HL-60/S4 treated with phorbol 12-myristate 13-acetate at 8.2 ng/mL for 4 days and 3 days (cell line): ENCODE data around the gene TARM1.
"Not testable (repeated sequence)": the region's sequence is repeated elsewhere in the genome, so short reads cannot be mapped to it uniquely, and the experiment has no call there.

Experiments used
- in situ Hi-C: fragments of 300-500 bp; cut with MboI; formaldehyde crosslinking; loops from 2 replicates; pipeline ENCODE4 v1.15.0; 2022; ENCODE audit warnings: low sequenced_read_pairs

TARM1 gene

DNA sequence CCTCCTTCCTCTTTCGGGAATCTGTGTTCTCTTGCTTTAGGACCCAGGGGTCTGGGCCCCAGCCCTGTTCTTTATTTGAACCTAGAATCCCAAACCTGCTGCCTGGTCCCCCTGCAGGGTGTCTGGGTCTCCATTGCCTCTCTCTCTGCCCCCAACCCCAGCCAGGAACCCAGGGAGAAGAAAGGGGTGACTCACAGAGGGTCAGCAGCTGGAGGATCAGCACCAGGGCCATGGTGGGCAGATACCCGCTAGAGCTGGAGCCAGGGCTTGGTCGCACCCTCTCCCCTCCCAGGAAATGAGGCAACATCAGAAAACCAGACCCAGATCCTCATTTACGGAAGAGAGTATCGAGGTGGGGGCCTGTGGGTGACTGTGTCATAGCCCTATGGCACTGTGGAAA, 19.4 kb upstream of the TARM1 start, which contains the start of gene OSCAR:
OSCAR (minus strand) TSS at position 243 of the 400 bp plus-strand sequence; CDS start at position 232, 11 bp downstream.
- in situ Hi-C loops: no loop called here

DNA sequence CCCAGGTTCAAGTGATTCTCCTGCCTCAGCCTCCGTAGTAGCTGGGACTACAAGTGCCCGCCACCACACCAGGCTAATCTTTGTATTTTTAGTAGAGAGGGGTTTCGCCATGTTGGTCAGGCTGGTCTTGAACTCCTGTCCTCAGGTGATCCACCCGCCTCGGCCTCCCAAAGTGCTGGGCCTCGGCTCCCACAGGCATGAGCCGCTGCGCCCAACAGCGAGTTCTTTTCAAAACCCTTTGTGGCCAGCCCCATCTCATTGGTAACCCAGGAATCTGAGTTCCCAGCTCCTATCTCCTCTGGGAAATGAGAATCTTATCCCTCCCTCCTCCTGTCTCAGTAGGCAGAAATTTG, 18.7 kb upstream of the TARM1 start:
- in situ Hi-C loops: not testable (repeated sequence)

DNA sequence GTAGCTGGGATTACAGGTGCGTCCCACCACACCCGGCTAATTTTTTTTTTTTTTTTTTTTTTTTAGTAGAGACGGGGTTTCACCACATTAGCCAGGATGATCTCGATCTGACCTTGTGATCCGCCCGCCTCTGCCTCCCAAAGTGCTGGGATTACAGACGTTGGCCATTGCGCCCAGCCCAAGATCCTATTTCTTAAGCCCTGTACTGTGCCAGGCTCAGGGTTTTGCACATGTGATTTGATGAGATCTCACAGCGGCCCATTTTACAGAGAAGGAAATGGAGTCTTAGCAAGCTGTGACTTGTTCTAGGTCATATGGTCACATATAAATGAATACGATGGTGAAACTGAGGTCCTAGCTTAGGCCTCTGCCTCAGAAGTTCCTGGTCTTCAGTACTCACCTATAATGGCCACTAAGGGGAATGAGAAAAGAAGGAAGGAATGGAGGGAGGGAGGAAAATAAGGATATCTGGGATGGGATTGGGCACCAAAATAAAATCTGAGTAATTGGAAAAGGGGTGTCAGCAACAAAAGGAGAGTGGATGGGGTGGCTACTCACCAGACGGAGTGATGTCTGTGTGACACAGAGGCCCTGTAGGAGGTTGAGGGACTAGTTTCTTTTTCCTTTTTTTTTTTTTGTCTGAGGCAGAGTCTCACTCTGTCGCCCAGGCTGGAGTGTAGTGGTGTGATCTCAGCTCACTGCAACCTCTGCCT, 18.2 kb upstream of the TARM1 start:
- in situ Hi-C loops: no loop called here

DNA sequence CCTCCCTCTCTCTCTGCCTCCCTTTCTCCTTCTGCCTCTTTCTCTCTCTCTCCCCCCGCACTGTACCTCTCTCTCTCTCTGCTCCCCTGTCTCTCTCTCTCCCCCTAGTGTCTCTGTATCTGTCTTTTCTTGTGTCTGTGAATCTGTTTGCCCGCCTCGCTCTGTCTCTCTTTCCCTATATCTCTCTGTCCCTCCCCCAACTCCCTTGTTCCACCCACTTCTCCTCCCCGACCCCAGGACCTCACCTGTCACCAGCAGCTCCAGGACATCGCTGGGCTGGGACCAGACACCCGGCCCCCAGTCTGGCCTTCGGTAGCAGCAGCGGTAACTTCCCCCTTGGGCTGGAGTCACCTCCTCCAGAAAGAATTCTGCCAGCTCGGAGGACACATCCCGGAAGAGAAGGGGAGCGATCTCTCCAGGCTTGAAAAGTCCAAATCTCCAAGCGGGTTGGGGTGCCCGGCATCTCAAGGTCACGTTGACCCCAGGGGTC, 15.5 kb upstream of the TARM1 start:
- in situ Hi-C loops: no loop called here

DNA sequence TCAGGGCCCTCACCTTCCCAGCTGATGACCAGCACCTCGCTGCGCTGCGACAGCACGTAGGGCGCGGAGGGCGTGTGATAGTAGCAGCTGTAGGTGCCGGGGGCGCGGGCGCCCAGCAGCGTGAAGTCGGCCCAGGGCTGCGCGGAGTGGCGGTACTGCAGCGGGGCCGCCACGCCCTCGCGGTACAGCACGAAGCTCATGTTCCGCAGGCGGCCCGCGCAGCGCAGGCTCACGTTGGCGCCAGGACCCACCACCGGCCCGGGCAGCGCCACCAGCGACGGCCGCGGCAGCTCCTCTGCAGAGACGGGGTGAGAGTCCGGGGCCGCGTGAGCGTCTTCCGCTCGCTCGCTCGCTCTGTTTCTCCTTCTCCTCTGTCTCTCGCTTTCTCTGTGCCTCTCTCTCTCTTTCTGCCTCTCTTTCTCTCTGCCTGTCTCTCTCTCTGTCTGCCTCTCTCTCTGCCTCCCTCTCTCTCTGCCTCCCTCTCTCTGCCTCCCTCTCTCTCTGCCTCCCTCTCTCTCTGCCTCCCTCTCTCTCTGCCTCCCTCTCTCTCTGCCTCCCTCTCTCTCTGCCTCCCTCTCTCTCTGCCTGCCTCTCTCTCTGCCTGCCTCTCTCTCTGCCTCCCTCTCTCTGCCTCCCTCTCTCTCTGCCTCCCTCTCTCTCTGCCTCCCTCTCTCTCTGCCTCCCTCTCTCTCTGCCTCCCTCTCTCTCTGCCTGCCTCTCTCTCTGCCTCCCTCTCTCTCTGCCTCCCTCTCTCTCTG, 14.9 kb upstream of the TARM1 start:
- in situ Hi-C loops: not testable (repeated sequence)

DNA sequence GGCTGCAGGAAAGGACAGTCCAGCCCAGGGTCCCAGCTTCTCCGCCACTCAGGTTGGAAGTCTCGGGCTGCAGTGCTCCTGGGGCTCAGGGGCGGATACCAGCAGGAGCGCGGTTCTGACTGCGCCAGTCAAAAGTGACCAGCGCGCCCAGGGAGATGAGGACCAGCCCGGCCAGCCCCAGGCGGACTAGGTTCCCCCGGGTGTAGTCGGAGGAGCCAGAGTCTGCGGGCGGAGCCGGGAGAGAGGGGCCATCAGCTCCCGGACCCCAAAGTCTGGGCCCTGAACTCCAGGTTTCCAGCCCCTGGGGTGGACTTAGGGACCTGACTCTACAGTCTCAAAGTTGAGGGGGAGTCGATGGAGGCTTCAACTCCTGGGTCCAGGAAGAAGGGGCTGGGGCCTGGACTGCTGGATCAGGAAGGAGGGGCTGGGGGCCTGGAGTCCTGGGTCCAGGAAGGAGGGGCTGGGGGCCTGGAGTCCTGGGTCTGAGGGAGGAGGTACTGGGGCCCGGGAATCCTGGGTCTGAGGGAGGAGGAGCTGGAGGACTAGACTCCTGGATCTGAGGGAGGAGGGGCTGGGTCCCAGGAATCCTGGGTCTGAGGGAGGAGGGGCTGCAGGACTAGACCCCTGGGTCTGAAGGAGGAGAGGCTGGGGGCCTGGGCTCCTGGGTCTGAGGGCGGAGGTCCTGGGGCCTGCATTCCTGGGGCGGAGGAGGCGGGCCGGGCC, 14.1 kb upstream of the TARM1 start:
- in situ Hi-C loops: no loop called here

DNA sequence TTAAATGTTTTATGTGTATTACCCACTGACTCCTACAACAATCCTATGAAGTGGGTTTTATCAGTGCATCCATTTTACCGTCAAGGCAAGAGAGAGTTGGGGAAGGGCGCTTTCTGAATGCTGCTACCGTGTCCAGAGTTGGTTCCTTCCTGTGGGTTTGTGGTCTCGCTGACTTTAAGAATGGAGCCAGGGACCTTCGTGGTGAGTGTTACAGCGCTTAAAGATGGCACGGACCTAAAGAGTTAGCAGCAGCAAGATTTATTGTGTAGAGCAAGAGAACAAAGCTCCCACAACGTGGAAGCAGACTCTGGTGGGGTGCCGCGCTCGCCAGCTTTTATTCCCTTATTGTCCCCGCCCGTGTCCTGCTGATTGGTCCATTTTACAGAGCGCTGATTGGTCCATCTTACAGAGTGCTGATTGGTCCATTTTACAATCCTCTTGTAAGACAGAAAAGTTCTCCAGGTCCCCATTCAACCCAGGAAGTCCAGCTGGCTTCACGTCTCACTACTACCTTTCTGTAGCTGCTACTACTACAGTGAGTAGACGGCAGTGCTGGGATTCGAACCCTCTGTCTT, 13.3 kb upstream of the TARM1 start:
- in situ Hi-C loops: no loop called here

DNA sequence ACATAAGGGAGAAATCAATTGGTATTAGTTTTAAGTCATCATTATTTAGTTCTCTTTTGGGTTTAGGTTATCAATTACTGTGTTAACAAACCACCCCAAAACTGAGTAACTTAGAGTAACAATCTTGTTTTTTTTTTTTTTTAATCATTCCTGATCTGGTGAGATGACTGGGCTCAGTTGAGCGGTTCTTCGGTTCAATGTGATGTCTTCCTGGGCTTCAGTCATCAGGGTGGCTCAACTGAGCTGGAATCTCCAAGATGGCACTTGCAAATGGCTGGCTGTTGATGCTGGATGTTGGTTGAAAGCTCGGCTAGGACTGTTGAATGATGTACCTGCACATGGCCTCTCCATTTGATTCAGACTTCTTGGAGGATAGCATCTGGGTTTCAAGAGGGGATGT, 3.2 kb upstream of the TARM1 start:
- in situ Hi-C loops: no loop called here

DNA sequence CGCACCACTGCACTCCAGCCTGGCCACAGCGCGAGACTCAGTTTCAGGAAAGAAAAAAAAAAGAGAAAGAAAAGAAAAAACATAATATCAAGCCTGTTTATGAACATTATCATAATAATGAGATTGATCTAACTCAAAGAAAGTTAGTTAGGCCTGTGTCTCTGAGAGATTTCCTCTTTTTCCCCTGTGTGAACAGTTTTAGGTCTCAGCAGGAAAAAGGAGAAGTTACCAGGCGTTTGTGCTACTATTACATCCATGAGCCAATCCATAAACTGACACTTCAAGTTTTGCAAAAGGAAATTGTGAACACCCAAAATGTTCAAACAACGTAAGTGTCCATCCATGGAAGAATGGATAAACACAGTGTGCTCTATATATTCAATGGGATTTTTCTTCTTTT, 3.8 kb downstream of the TARM1 start:
- in situ Hi-C loops: no loop called here

DNA sequence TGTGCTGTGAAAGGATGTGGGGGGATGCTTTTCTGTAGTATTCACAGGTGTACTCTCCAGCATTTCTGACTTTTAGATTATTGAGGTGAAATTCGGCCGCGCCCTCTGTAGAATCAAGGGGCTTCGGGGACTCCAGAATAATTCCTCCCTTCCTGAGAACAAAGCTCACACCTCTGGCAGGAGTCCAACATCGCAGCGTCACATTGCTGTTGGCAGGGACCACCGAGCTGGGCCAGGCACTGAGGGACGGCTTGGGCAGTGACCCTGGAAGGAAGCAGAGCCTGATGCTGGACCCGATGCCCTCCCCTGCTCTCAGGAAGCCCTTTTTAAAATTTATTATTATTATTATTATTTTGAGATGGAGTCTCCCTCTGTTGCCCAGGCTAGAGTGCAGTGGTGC, 6.3 kb downstream of the TARM1 start:
- in situ Hi-C loops: no loop called here

DNA sequence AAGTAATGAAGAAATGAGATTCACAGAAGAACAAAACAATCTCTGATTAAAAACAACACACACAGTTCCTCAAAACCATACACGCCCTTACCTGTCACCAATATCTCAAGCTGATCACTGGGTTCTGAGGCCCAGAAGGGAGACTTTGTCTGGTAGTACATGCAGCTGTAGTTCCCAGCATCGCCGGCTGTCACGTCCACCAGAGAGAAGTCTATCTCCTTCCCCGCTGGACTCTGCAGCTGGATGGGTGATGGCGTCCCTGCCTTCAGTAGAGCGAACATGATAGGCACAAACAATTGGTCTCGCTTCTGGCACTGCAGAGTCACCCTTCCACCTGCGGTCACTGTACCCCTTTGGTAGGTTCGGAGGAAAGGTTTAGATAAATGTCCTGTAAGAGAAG, 7.3 kb downstream of the TARM1 start:
- in situ Hi-C loops: no loop called here

DNA sequence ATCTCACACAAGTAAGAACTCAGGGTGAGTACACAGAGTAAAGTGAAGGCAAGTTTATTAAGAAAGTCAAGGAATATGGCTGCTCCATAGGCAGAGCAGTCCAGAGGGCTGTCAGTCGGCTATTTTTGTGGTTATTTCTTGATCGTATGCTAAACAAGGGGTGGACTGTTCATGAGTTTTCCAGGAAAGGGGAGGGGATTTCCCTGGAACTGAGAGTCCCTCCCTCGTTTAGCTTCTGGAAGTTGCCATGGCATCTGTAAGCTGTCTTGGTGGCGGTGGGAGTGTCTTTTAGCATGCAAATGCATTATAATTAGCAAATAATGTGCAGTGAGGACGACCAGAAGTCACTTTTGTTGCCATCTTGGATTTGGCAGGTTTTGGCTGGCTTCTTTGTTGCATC, 11.7 kb downstream of the TARM1 start:
- in situ Hi-C loops: no loop called here

DNA sequence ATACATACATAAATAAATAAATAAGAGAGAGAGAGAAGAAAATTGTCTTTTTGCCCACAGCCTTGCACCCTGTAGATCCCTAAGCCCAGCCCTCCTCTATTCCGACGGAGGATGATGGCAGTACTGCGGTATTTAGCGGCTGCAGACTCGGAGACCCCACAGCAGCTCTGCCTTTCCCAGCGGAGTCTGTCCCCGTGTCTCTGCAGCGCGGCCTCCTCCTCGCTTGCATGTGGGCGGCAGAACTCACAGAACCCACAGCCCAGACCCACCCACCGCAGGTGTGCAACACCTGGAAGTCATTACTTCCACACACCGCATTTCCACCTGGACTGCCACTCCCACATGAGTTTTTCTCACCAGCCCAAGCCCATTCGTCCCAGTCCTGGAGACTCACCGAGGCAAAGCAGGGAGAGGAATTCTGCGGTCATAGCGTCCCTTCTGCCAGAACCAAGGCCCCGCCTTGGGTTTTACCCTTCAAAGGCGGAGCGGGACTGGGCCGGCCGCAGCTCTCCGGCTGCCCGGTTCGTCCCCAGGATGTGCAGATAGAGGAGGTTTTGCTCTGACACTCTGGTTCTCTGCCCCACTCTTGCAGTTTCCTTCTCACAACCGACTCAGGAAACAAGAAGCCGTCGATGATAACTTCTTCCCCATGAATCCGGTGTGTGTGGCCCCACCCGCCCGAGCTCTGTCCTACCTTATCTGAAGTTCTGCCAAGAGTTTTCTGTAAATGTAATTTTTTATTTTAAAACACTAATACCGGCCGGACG, 17.6 kb downstream of the TARM1 start, which contains the start of gene VSTM1:
VSTM1 (minus strand) TSS at position 548 of the 767 bp plus-strand sequence; CDS start at position 428, 120 bp downstream.
- in situ Hi-C loops: no loop called here

DNA sequence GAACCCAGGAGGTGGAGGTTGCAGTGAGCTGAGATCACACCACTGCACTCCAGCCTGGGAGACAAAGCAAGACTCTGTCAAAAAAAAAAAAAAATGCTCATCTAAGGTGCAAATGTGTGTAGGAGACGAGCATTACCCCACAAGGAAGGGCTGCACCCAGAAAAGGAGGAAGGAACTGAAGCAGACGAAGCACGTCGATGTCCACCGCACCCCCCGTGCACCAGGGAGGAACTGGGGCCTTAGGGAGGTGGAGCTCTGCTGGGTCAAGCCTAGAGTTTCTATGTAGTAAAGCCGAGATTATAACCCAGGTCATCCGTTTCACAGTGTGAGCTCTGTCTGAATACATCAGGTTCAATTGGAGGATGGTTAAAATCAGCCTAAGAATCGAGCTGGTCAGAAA, 18.5 kb downstream of the TARM1 start:
- in situ Hi-C loops: no loop called here

DNA sequence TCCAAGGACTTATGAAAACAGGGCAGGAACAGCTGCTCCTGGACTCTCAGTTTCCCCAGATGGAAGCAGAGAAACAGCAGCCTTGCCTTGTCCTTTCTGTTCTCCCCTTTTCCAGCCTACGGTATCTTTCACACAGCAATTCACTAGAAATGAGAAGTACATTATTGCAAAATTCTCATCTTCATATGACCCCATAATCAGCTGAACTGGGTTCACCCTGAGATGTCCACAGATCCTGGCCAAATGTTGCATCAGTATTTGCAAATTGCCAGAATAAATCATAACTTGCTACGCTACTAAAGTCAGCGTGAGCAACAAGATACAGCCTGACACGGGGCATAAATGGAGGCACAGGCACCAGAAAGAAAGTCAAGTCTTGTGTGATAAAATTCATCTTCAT, 33.5 kb downstream of the TARM1 start:
- in situ Hi-C loops: no loop called here

DNA sequence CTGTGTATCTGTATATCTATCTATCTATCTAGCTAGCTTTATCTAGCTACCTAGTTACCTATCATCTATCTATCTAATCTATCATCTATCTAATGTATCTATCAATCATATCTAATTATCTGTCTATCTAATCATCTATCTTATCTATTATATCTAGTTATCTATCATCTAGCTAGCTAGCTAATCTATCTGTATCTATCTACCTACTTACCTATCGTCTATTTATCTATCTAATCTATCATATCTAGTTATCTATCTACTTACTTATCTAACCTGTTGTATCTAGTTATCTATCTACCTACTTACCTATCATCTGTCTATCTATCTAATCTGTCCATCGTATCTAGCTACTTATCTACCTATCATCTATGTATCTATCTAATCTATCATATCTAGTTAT, 35.4 kb downstream of the TARM1 start:
- in situ Hi-C loops: no loop called here

DNA sequence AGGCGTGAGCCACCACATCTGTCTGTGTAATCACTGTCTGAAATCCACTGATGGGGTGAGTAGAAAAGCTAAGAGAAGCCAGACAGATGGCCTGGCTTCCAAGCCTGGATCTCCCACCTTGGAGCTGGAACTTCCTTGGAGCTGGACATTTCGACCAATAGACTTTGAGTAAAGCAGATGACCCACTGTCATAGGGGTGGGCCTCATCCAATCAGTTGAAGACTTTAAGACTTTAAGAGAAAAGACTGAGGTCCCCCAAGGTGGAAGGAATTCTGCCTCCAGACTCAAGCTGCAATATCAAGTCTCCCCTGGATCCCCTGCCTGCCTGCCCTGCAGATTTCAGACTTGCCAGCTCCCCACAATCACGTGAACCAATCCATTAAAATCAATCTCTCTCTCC, 38.2 kb downstream of the TARM1 start:
- in situ Hi-C loops: no loop called here

DNA sequence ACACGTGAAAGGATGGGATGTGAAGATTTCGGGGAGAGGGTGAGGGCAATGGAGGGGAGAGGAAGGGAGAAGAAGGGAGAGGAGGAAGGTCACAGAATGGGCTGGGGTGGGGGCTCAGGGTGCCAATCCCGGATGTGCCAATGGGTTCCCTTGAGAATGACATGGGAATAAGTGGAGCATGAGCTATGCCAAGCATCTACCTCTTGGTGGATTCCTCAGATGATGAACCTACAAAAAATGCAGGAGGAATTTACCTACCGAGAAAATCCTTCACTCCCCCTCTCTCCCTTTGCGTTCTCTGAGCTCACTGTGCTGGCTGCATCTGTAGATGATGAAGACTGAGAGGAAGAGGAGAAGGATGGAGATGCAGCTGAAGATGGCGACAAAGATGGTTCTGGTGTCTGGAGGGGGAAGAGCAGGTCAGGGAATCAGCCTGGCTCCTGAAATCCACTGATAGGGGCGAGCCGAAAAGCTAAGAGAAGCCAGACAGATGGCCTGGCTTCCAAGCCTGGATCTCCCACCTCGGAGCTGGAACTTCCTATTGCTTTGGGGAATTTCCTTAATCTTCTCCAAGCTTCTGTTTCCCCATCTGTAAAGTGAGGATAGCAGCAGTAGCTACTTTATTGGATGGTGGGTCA, 39.1 kb downstream of the TARM1 start:
- in situ Hi-C loops: no loop called here

DNA sequence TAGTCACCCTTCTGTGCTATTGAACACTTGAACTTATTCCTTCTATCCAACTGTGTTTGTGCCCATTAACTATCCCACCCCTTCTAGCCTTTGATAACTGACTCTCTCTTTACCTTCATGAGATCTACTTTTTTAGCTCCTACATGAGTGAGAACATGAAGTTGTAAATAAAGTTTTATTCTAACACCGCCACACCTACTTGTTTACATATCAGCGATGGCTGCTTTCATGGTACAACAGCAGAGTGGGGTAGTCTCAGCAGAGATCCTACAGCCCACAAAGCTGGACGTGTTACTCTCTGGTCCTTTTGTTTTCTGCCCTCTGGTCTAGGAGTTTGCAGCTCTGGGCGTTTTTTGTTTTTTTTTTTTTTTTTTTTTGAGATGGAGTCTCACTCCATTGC, 41.2 kb downstream of the TARM1 start:
- in situ Hi-C loops: no loop called here

DNA sequence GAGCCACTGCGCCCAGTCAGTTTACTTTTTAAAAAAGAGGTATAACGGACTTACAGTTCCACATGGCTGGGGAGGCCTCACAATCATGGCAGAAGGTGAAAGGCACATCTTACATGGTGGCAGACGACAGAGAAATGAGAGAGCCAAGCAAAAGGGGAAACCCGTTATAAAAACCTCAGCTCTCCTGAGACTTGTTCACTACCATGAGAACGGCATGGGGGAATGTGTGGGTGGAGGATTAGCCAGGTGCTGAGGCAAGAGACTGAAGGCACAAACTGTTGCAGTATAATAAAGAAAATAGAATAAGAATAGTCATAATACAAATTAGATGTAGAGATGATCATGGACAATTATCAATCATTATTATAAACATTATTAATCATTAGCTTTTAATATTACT, 44.6 kb downstream of the TARM1 start:
- in situ Hi-C loops: not testable (repeated sequence)
